GM12878 (cell line): ENCODE results near the gene LRRC59. TPM values are rescaled to one million over a fixed set of nuclear protein-coding genes. Genes with fewer than 3 reads are reported as not detected.

Experiments used
- CBX5 ChIP-seq: sonication (generic); IDR thresholded peaks from 2 replicates; pipeline ENCODE4 v1.6.1; 2016; ENCODE audit warnings: low read depth, moderate library complexity, mild to moderate bottlenecking, inconsistent platforms
- CREM ChIP-seq: IDR thresholded peaks from 2 replicates; pipeline ENCODE4 v1.6.1; 2014; ENCODE audit warnings: antibody characterized with exemption, low read depth
- DPF2 ChIP-seq: fragments of 450-650 bp; IDR thresholded peaks from 2 replicates; pipeline ENCODE4 v1.6.1; 2017; ENCODE audit warnings: mild to moderate bottlenecking
- ELK1 ChIP-seq: IDR thresholded peaks from 2 replicates; pipeline ENCODE4 v1.6.1; 2012; ENCODE audit warnings: low read depth, low read length, improper control_type of control experiment
- EZH2 ChIP-seq: IDR thresholded peaks from 2 replicates; pipeline ENCODE4 v1.6.1; 2012; ENCODE audit warnings: low read depth, mild to moderate bottlenecking, control low read depth, inconsistent platforms, low read length, borderline replicate concordance; ENCODE audit not compliant: control insufficient read depth
- HDAC2 ChIP-seq: fragments of 200-600 bp; sonication (generic); IDR thresholded peaks from 2 replicates; pipeline ENCODE4 v1.6.1; 2017
- HSF1 ChIP-seq: fragments of 150-350 bp; IDR thresholded peaks from 2 replicates; pipeline ENCODE4 v1.6.1; 2014; ENCODE audit warnings: mild to moderate bottlenecking, low read depth, low read length
- KDM1A ChIP-seq: fragments of 200-600 bp; sonication (generic); IDR thresholded peaks from 2 replicates; pipeline ENCODE4 v1.6.1; 2016; ENCODE audit warnings: borderline replicate concordance
- KLF5 ChIP-seq: fragments of 450-650 bp; IDR thresholded peaks from 2 replicates; pipeline ENCODE4 v1.6.1; 2014; ENCODE audit warnings: mild to moderate bottlenecking; ENCODE audit not compliant: partially characterized antibody
- LARP7 ChIP-seq: fragments of 450-650 bp; IDR thresholded peaks from 2 replicates; pipeline ENCODE4 v1.6.1; 2017; ENCODE audit warnings: mild to moderate bottlenecking
- MLLT1 ChIP-seq: fragments of 450-650 bp; IDR thresholded peaks from 2 replicates; pipeline ENCODE4 v1.6.1; 2016; ENCODE audit warnings: mild to moderate bottlenecking
- NBN ChIP-seq: fragments of 450-650 bp; IDR thresholded peaks from 2 replicates; pipeline ENCODE4 v1.6.1; 2016
- NRF1 ChIP-seq: conservative IDR thresholded peaks from 2 replicates; pipeline ENCODE4 v1.6.1; 2011; ENCODE audit warnings: mild to moderate bottlenecking, low read depth, low read length, improper control_type of control experiment
- POLR2AphosphoS2 ChIP-seq: IDR thresholded peaks from 2 replicates; pipeline ENCODE4 v1.6.1; 2011; ENCODE audit warnings: low read depth, mild to moderate bottlenecking, low read length, improper control_type of control experiment, moderate library complexity
- SMAD5 ChIP-seq: IDR thresholded peaks from 2 replicates; pipeline ENCODE4 v1.6.1; 2016; ENCODE audit warnings: antibody characterized with exemption, low read depth
- SMARCA5 ChIP-seq: fragments of 450-650 bp; IDR thresholded peaks from 2 replicates; pipeline ENCODE4 v1.6.1; 2017; ENCODE audit warnings: mild to moderate bottlenecking
- TAF1 ChIP-seq: IDR thresholded peaks from 2 replicates; pipeline ENCODE4 v1.6.1; 2011; ENCODE audit warnings: mild to moderate bottlenecking, low read depth, low read length, borderline replicate concordance
- WRNIP1 ChIP-seq: IDR thresholded peaks from 2 replicates; pipeline ENCODE4 v1.6.1; 2011; ENCODE audit warnings: low read depth, low read length, improper control_type of control experiment, borderline replicate concordance
- ZNF207 ChIP-seq: fragments of 450-650 bp; IDR thresholded peaks from 2 replicates; pipeline ENCODE4 v1.6.1; 2014; ENCODE audit warnings: antibody characterized with exemption, mild to moderate bottlenecking, borderline replicate concordance
- ZSCAN29 ChIP-seq: fragments of 450-650 bp; IDR thresholded peaks from 2 replicates; pipeline ENCODE4 v1.6.1; 2017; ENCODE audit warnings: mild to moderate bottlenecking, moderate library complexity
- polyA plus RNA-seq, 11 experiments: library from polyadenylated mRNA; depleted of rRNA in 4 of 11; unstranded in 6 of 11; stranded (reverse) in 5 of 11; fragments of >200 nt; fragmentation: Nextera tagmentation in 4 of 11; fragmentation: Illumina TruSeq in 1 of 11; extraction: Ambion mirVana in 4 of 11; extraction: Trizol in 1 of 11; gene quantifications; 1 replicate in 1 of 11; 2 replicates in 10 of 11; pipeline versions ENCODE4 v1.2.1 to v1.2.3, GENCODE V29; 2011 to 2016; ENCODE audit warnings: inconsistent platforms in 2 of 11, missing spikeins in 2 of 11, low read depth in 1 of 11
- total RNA-seq, 4 experiments: library from RNA; depleted of rRNA in 3 of 4; stranded (reverse); fragments of >200 nt in 3 of 4; fragmentation: Illumina TruSeq in 1 of 4; extraction: Trizol in 1 of 4; gene quantifications; 2 replicates each; pipeline versions ENCODE4 v1.2.1 to v1.2.3, GENCODE V29; 2013 to 2021
- TF ChIP-seq, protein P1 (sequence below): fragments of 450-650 bp; IDR thresholded peaks from 2 replicates; pipeline ENCODE4 v1.6.1; 2017; ENCODE audit warnings: antibody characterized with exemption, mild to moderate bottlenecking, moderate library complexity
- TF ChIP-seq, protein P2 (sequence below): fragments of 450-650 bp; IDR thresholded peaks from 2 replicates; pipeline ENCODE4 v1.6.1; 2016; ENCODE audit warnings: mild to moderate bottlenecking
- TF ChIP-seq, protein P3 (sequence below): IDR thresholded peaks from 2 replicates; pipeline ENCODE4 v1.6.1; 2012; ENCODE audit warnings: low read depth, low read length, improper control_type of control experiment

LRRC59 gene
- total and polyA plus RNA-seq, 10 of the 15 experiments (the other 5 are each of a cell fraction or from before 2014, with no cell fraction given), result 8.8 to 82.2 (median 63.0) TPM

DNA sequence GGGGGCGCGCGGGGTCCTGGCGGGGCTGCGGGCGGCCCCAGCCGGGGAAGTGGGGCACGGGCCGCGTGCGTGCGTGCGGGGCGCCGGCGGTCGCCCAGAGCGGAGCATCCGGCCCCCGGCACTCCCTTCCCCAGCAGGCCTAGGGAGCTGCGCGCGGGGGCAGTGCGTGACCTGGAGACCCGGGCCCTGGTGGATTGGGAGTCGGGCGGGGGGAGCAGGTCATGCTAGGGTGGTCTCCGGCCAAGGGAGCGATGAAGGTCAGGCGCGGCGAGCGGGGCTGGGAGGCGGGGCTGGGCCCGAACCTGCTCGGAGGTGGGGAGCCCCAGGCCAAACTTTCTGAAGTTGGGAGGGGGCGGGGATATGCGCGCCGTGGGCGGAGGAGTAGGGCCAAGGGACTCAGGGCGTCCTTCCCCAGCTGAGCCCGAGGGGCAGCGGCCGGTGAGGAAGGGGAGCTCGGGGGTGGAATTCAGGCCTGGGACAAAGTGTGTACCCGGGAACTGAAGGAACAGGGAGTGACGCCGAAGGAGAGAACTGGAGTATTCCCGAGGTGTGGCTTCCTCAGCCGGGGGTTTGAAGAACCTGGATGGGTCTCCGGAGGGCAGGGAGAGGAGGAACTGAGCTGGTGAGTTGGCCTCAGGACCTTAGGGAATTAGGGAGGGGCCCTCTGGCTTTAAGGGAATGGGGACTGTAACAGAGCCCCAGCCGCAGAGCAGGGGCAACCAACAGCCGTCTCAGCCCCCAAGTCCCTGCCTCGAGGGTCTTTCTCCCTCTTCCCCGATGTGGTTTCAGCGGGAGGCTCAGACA, 50.8 kb downstream of the LRRC59 start (continued):
- TF ChIP-seq WRNIP1 (no peak), POLR2AphosphoS2 (no peak), MLLT1 (no peak), EZH2 (no peak), NRF1 (no peak), ELK1 (no peak), KDM1A (no peak), ZNF207 (0 out of 2 replicates have a peak, but pooled peaks have one; percentile 25), ZSCAN29 (no peak), HDAC2 (no peak), DPF2 (0 out of 2 replicates have a peak, but pooled peaks have one; percentile 33), KLF5 (no peak), CREM (no peak), TAF1 (no peak), CBX5 (no peak), HSF1 (no peak), SMAD5 (no peak), SMARCA5 (0 out of 2 replicates have a peak, but pooled peaks have one; percentile 59), LARP7 (0 out of 2 replicates have a peak, but pooled peaks have one; percentile 14), NBN (no peak)
- TF ChIP-seq, protein P1, sequence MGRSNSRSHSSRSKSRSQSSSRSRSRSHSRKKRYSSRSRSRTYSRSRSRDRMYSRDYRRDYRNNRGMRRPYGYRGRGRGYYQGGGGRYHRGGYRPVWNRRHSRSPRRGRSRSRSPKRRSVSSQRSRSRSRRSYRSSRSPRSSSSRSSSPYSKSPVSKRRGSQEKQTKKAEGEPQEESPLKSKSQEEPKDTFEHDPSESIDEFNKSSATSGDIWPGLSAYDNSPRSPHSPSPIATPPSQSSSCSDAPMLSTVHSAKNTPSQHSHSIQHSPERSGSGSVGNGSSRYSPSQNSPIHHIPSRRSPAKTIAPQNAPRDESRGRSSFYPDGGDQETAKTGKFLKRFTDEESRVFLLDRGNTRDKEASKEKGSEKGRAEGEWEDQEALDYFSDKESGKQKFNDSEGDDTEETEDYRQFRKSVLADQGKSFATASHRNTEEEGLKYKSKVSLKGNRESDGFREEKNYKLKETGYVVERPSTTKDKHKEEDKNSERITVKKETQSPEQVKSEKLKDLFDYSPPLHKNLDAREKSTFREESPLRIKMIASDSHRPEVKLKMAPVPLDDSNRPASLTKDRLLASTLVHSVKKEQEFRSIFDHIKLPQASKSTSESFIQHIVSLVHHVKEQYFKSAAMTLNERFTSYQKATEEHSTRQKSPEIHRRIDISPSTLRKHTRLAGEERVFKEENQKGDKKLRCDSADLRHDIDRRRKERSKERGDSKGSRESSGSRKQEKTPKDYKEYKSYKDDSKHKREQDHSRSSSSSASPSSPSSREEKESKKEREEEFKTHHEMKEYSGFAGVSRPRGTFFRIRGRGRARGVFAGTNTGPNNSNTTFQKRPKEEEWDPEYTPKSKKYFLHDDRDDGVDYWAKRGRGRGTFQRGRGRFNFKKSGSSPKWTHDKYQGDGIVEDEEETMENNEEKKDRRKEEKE, result no peak
- TF ChIP-seq, protein P2, sequence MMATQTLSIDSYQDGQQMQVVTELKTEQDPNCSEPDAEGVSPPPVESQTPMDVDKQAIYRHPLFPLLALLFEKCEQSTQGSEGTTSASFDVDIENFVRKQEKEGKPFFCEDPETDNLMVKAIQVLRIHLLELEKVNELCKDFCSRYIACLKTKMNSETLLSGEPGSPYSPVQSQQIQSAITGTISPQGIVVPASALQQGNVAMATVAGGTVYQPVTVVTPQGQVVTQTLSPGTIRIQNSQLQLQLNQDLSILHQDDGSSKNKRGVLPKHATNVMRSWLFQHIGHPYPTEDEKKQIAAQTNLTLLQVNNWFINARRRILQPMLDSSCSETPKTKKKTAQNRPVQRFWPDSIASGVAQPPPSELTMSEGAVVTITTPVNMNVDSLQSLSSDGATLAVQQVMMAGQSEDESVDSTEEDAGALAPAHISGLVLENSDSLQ, result no peak
- TF ChIP-seq, protein P3, sequence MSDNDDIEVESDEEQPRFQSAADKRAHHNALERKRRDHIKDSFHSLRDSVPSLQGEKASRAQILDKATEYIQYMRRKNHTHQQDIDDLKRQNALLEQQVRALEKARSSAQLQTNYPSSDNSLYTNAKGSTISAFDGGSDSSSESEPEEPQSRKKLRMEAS, result no peak; the same call in 1 of the 2 replicates
